Ascending aorta (tissue), 2 donors: ENCODE measurements around the gene PHACTR2. TPM values are rescaled to one million over a fixed set of nuclear protein-coding genes. Genes with fewer than 3 reads are reported as not detected.
"Not testable (repeated sequence)": the region's sequence is repeated elsewhere in the genome, so short reads cannot be mapped to it uniquely, and the experiment has no call there.

Experiments
- DNase-seq, 2 donors: peaks; one replicate each; pipeline ENCODE4 v3.0.0-alpha.2; 2019; ENCODE audit warnings: low spot score in 2 of 2
- H3K27ac ChIP-seq, 2 donors: fragments of 200-600 bp; sonication (generic); one replicate each; pipeline ENCODE4 v1.5.1; 2016 to 2017; ENCODE audit warnings: mild to moderate bottlenecking in 1 of 2
- H3K27me3 ChIP-seq: fragments of 200-600 bp; sonication (generic); one replicate; pipeline ENCODE4 v1.5.1; 2017
- H3K36me3 ChIP-seq, 2 donors: fragments of 200-600 bp; sonication (generic); one replicate each; pipeline ENCODE4 v1.5.1; 2016
- H3K4me1 ChIP-seq, 2 donors: fragments of 200-600 bp; sonication (generic); one replicate each; pipeline ENCODE4 v1.5.1; 2016 to 2017; ENCODE audit warnings: mild to moderate bottlenecking in 1 of 2
- H3K4me3 ChIP-seq, 2 donors: fragments of 200-600 bp; sonication (generic); one replicate each; pipeline ENCODE4 v1.5.1; 2016 to 2017; ENCODE audit warnings: mild to moderate bottlenecking in 1 of 2
- H3K9me3 ChIP-seq, 2 donors: fragments of 200-600 bp; sonication (generic); one replicate each; pipeline ENCODE4 v1.5.1; 2016
- intact Hi-C: fragments of 100-400 bp; cut with DNase I; formaldehyde crosslinking; loops from one replicate; pipeline ENCODE4 v1.15.1; 2023
- total RNA-seq: library from RNA; depleted of rRNA; stranded (reverse); fragments of >200 nt; gene quantifications from one replicate; pipeline ENCODE4 v1.1.0, GENCODE V29; 2016
- TF ChIP-seq, protein P1 (sequence below), 3 experiments: fragments of 200-600 bp in 2 of 3; fragments of 450-650 bp in 1 of 3; sonication (generic) in 2 of 3; IDR thresholded peaks; one replicate each; pipeline ENCODE4 v1.5.1; 2016 to 2019; ENCODE audit warnings: antibody characterized with exemption in 3 of 3, mild to moderate bottlenecking in 1 of 3, moderate library complexity in 1 of 3

The PHACTR2 gene
- total RNA-seq, 1 donor from 2014 or later: 112 TPM

DNA sequence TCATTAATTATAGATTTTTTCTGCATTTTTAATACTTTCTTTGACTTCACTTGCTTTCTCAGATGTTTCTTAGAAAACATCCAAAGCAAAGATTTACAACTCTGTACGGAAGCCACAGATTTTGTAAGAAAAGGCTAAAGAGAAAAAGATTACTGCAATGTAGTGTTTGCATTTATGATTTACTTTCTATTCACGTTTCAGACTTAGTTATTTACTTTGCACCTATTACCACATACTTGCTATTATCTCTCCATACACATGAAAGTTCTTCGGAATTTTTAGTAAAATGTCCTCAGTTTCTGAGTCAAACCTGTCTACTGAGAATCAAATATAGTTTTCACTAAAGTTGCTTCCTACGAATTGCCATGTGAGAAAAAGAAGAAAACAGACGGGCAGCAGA, 22.2 kb upstream of the PHACTR2 start:
- TF ChIP-seq, protein P1, sequence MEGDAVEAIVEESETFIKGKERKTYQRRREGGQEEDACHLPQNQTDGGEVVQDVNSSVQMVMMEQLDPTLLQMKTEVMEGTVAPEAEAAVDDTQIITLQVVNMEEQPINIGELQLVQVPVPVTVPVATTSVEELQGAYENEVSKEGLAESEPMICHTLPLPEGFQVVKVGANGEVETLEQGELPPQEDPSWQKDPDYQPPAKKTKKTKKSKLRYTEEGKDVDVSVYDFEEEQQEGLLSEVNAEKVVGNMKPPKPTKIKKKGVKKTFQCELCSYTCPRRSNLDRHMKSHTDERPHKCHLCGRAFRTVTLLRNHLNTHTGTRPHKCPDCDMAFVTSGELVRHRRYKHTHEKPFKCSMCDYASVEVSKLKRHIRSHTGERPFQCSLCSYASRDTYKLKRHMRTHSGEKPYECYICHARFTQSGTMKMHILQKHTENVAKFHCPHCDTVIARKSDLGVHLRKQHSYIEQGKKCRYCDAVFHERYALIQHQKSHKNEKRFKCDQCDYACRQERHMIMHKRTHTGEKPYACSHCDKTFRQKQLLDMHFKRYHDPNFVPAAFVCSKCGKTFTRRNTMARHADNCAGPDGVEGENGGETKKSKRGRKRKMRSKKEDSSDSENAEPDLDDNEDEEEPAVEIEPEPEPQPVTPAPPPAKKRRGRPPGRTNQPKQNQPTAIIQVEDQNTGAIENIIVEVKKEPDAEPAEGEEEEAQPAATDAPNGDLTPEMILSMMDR (IDR thresholded peaks at IDR 0.05): no peak
- Histone ChIP-seq H3K36me3 (no peaks in the 10 kb centered on the region), H3K4me1 (peaks cover 0 to 8% of the 10 kb centered on the region in 2 donors), H3K27ac (no peak overlapping the region), H3K4me3 (no peak overlapping the region), H3K27me3 (no peaks in the 10 kb centered on the region), H3K9me3 (no peaks in the 10 kb centered on the region)
- intact Hi-C loops: loop anchor here (5.0 kb wide), 1 partner anchor 208 kb away; no protein-coding TSS in a partner anchor
- no peak for DNase-seq

DNA sequence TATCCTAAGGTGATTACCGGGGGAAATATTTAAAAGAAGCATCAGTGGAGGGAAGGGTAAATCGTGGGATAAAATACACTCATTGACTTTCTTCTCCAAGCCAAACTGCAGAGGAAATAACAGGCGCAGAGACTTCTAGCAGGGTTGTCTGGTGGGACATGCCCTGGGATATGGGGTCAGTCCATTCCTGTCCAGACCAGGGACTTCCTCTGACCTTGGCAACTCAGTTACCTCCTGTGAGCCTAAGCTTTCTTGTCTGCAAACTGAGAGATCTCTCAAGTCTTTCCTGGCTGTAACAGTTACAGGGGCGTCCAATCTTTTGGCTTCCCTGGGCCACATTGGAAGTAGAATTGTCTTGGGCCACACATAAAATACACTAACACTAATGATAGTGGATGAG, 21.7 kb upstream of the PHACTR2 start:
- Histone ChIP-seq H3K4me3 (no peak overlapping the region), H3K36me3 (no peaks in the 10 kb centered on the region), H3K27me3 (no peaks in the 10 kb centered on the region), H3K4me1 (peaks cover 0 to 8% of the 10 kb centered on the region in 2 donors), H3K9me3 (no peaks in the 10 kb centered on the region), H3K27ac (no peak overlapping the region)
- TF ChIP-seq, protein P1 (IDR thresholded peaks at IDR 0.05): no peak
- no peak for DNase-seq
- intact Hi-C loops: loop anchor here (5.0 kb wide), 1 partner anchor 209 kb away; no protein-coding TSS in a partner anchor

DNA sequence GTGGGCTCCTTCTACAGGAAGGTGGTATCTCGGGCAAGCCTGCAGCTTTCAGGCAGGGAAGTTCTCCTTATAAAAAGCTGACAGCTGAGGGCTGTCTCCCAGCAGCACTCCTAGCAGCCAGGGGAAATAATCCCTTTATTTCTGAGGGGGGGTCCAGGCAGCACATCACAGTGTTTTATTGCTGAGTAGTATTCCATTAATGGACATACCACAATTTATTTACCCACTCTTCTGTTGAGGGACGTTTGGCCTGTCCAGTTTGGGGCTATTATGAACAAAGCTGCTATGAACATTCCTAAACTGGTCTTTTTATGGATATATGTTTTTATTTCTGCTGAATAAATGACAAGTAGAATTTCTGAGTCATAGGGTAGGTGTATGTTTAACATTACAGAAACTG, 20.0 kb upstream of the PHACTR2 start:
- H3K9me3 ChIP-seq: no peaks in the 10 kb centered on the region
- no peaks in the 10 kb centered on the region for H3K27me3 ChIP-seq
- no peak for DNase-seq

DNA sequence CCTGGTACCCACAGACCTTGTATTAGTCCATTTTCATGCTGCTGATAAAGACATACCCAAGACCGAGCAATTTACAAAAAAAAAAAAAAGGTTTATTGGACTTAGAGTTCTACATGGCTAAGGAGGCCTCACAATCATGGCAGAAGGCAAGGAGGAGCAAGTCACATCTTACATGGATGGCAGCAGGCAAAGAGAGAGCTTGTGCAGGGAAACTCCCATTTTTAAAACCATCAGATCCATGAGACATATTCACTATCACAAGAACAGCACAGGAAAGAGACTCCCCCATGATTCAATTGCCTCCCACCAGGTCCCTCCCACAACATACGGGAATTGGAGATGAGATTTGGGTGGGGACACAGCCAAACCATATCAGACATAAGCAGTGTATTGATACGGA, 17.6 kb upstream of the PHACTR2 start:
- H3K4me1 ChIP-seq, H3K27ac ChIP-seq, H3K4me3 ChIP-seq, H3K36me3 ChIP-seq, DNase-seq, intact Hi-C loops, H3K27me3 ChIP-seq: not testable (repeated sequence)
- H3K9me3 ChIP-seq: peaks cover 3 to 10% of the 10 kb centered on the region in 2 donors

More for the DNA sequence above, 20.0 kb upstream of the PHACTR2 start:
- no peak overlapping the region for H3K4me3 ChIP-seq
- no peaks in the 10 kb centered on the region for H3K36me3 ChIP-seq
- peaks cover 0 to 4% of the 10 kb centered on the region in 2 donors for H3K4me1 ChIP-seq
- no peak overlapping the region for H3K27ac ChIP-seq
- TF ChIP-seq, protein P1 (IDR thresholded peaks at IDR 0.05): no peak
- intact Hi-C loops: loop anchor here (5.0 kb wide), 1 partner anchor 211 kb away; no protein-coding TSS in a partner anchor

DNA sequence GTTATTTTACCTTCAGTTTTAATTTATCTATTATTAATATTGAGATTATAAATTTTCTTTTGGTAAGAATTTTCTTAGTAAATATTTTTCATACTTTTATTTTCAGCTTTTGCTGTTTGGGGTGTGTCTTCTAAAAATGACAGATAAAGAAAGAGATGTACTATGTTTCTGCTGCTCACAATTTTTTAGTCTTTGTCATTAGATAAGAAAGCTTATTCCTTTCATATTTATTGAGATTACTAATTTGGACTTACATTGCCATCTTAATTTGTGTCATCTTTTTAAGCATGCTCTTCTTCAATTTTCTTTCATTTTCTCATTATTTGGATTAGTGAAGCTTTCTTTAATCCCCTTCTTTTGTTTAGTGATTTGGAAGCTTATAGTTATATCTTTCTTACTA, 13.6 kb upstream of the PHACTR2 start:
- H3K36me3 ChIP-seq: no peaks in the 10 kb centered on the region
- H3K4me3 ChIP-seq: no peak overlapping the region
- no peaks in the 10 kb centered on the region for H3K27me3 ChIP-seq
- intact Hi-C loops: no loop called here
- H3K4me1 ChIP-seq: no peaks in the 10 kb centered on the region
- no peak for DNase-seq
- H3K9me3 ChIP-seq: peaks cover 8 to 40% of the 10 kb centered on the region in 2 donors
- TF ChIP-seq, protein P1 (IDR thresholded peaks at IDR 0.05): no peak
- no peak overlapping the region for H3K27ac ChIP-seq

GRCh38 chr6:143666007-143666406, 11.8 kb upstream of the PHACTR2 start:
- intact Hi-C loops, H3K36me3 ChIP-seq, H3K27ac ChIP-seq, DNase-seq, H3K27me3 ChIP-seq, H3K4me1 ChIP-seq, H3K4me3 ChIP-seq: not testable (repeated sequence)
- H3K9me3 ChIP-seq: peaks cover 8 to 43% of the 10 kb centered on the region in 2 donors

DNA sequence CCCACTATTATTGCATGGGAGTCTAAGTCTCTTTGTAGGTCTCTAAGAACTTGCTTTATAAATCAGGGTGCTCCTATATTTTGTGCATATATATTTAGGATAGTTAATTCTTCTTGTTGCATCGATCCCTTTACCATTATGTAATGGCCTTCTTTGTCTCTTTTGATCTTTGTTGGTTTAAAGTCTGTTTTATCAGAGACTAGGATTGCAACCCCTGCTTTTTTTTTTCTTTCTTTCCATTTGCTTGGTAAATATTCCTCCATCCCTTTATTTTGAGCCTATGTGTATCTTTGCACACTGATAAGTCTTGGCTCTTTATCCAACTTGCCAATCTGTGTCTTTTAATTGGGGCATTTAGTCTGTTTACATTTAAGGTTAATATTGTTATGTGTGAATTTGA, 8.3 kb upstream of the PHACTR2 start:
- H3K27ac ChIP-seq, intact Hi-C loops, H3K4me3 ChIP-seq, DNase-seq, H3K27me3 ChIP-seq, H3K36me3 ChIP-seq, H3K4me1 ChIP-seq: not testable (repeated sequence)
- H3K9me3 ChIP-seq: peaks cover 8 to 40% of the 10 kb centered on the region in 2 donors
